NCI-H1092 (cell line): ENCODE measurements around the gene GAD1.

Experiments used
- DNase-seq: peaks from one replicate; lab custom pipeline; 2025; lab: John Stamatoyannopoulos, UW

GAD1 gene

GRCh38 chr2:170816504-170817092 lies at the start of gene GAD1:
TSS of gene GAD1 (plus strand) at chr2:170816887. CDS start at chr2:170818592, 1,705 bp downstream.
- peak; percentile 80 for DNase-seq

GRCh38 chr2:170770008-170770605 lies 46.6 kb upstream of the GAD1 start, which contains the start of gene ERICH2:
TSS of gene ERICH2 (plus strand) at chr2:170770378. CDS start at chr2:170770682, 304 bp downstream.
- DNase-seq = peak; percentile 16

- DNase-seq = peak; percentile 81
Measured at GRCh38 chr2:170770606-170771420, 45.9 kb upstream of the GAD1 start.

- no peak for DNase-seq
Measured at GRCh38 chr2:170771421-170771937, 45.2 kb upstream of the GAD1 start.

- no peak for DNase-seq
Measured at GRCh38 chr2:170772295-170772694, 44.4 kb upstream of the GAD1 start.

- DNase-seq = no peak
Measured at GRCh38 chr2:170774074-170774473, 42.6 kb upstream of the GAD1 start.

GRCh38 chr2:170778900-170779299 lies 37.8 kb upstream of the GAD1 start:
- no peak for DNase-seq

GRCh38 chr2:170779304-170779703 lies 37.4 kb upstream of the GAD1 start:
- DNase-seq = no peak

GRCh38 chr2:170782673-170783072 lies 34.0 kb upstream of the GAD1 start:
- DNase-seq = no peak

GRCh38 chr2:170783549-170783948 lies 33.1 kb upstream of the GAD1 start:
- DNase-seq = no peak

- no peak for DNase-seq
Measured at GRCh38 chr2:170798996-170799395, 17.7 kb upstream of the GAD1 start.

GRCh38 chr2:170806548-170806947 lies 10.1 kb upstream of the GAD1 start:
- DNase-seq = no peak

- DNase-seq = peak; percentile 56
Measured at GRCh38 chr2:170812710-170813600, 3.7 kb upstream of the GAD1 start.

GRCh38 chr2:170813611-170814532 lies 2.8 kb upstream of the GAD1 start:
- DNase-seq = no peak

GRCh38 chr2:170814533-170815230 lies 2.0 kb upstream of the GAD1 start:
- peak; percentile 18 for DNase-seq

- no peak for DNase-seq
Measured at GRCh38 chr2:170815311-170815710, 1.4 kb upstream of the GAD1 start.

GRCh38 chr2:170815746-170816503 lies 762 bp upstream of the GAD1 start:
- peak; percentile 67 for DNase-seq

- DNase-seq = peak; percentile 61
Measured at GRCh38 chr2:170817093-170818035, 677 bp downstream of the GAD1 start.
